ENCODE measurements around the gene MICAL3.

- TF ChIP-seq, protein P1, sequence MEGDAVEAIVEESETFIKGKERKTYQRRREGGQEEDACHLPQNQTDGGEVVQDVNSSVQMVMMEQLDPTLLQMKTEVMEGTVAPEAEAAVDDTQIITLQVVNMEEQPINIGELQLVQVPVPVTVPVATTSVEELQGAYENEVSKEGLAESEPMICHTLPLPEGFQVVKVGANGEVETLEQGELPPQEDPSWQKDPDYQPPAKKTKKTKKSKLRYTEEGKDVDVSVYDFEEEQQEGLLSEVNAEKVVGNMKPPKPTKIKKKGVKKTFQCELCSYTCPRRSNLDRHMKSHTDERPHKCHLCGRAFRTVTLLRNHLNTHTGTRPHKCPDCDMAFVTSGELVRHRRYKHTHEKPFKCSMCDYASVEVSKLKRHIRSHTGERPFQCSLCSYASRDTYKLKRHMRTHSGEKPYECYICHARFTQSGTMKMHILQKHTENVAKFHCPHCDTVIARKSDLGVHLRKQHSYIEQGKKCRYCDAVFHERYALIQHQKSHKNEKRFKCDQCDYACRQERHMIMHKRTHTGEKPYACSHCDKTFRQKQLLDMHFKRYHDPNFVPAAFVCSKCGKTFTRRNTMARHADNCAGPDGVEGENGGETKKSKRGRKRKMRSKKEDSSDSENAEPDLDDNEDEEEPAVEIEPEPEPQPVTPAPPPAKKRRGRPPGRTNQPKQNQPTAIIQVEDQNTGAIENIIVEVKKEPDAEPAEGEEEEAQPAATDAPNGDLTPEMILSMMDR (IDR thresholded peaks at IDR 0.05), result no peak
- TF ChIP-seq SMC3 (IDR thresholded peaks at IDR 0.05) (no peak), KDM1A (IDR thresholded peaks at IDR 0.05; ENCODE audit: low read depth) (no peak), RAD21 (conservative IDR thresholded peaks at IDR 0.05 in 1 of 2, IDR thresholded peaks at IDR 0.05 in 1 of 2) (no peak), CBX2 (IDR thresholded peaks at IDR 0.05; ENCODE audit: borderline replicate concordance, low read depth) (no peak), E2F6 (IDR thresholded peaks at IDR 0.05; ENCODE audit: borderline replicate concordance, low read depth) (no peak), BCL3 (IDR thresholded peaks at IDR 0.05) (no peak), TP53 (CRISPR knock-in tag; IDR thresholded peaks at IDR 0.05) (no peak), POLR2A (IDR thresholded peaks at IDR 0.05; ENCODE audit: low read length) (no peak)
- TF ChIP-seq, protein P2, sequence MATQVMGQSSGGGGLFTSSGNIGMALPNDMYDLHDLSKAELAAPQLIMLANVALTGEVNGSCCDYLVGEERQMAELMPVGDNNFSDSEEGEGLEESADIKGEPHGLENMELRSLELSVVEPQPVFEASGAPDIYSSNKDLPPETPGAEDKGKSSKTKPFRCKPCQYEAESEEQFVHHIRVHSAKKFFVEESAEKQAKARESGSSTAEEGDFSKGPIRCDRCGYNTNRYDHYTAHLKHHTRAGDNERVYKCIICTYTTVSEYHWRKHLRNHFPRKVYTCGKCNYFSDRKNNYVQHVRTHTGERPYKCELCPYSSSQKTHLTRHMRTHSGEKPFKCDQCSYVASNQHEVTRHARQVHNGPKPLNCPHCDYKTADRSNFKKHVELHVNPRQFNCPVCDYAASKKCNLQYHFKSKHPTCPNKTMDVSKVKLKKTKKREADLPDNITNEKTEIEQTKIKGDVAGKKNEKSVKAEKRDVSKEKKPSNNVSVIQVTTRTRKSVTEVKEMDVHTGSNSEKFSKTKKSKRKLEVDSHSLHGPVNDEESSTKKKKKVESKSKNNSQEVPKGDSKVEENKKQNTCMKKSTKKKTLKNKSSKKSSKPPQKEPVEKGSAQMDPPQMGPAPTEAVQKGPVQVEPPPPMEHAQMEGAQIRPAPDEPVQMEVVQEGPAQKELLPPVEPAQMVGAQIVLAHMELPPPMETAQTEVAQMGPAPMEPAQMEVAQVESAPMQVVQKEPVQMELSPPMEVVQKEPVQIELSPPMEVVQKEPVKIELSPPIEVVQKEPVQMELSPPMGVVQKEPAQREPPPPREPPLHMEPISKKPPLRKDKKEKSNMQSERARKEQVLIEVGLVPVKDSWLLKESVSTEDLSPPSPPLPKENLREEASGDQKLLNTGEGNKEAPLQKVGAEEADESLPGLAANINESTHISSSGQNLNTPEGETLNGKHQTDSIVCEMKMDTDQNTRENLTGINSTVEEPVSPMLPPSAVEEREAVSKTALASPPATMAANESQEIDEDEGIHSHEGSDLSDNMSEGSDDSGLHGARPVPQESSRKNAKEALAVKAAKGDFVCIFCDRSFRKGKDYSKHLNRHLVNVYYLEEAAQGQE (IDR thresholded peaks at IDR 0.05), result no peak
- TF ChIP-seq, protein P3, sequence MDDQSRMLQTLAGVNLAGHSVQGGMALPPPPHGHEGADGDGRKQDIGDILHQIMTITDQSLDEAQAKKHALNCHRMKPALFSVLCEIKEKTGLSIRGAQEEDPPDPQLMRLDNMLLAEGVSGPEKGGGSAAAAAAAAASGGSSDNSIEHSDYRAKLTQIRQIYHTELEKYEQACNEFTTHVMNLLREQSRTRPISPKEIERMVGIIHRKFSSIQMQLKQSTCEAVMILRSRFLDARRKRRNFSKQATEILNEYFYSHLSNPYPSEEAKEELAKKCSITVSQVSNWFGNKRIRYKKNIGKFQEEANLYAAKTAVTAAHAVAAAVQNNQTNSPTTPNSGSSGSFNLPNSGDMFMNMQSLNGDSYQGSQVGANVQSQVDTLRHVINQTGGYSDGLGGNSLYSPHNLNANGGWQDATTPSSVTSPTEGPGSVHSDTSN (IDR thresholded peaks at IDR 0.05), result no peak
Measured at GRCh38 chr22:17741866-17742526, 282.4 kb downstream of the MICAL3 start.
